ENCODE data around the gene BCL11B.

Gene BCL11B
- total RNA-seq = 177 to 679 (median 599) reads per million in 3 experiments

DNA sequence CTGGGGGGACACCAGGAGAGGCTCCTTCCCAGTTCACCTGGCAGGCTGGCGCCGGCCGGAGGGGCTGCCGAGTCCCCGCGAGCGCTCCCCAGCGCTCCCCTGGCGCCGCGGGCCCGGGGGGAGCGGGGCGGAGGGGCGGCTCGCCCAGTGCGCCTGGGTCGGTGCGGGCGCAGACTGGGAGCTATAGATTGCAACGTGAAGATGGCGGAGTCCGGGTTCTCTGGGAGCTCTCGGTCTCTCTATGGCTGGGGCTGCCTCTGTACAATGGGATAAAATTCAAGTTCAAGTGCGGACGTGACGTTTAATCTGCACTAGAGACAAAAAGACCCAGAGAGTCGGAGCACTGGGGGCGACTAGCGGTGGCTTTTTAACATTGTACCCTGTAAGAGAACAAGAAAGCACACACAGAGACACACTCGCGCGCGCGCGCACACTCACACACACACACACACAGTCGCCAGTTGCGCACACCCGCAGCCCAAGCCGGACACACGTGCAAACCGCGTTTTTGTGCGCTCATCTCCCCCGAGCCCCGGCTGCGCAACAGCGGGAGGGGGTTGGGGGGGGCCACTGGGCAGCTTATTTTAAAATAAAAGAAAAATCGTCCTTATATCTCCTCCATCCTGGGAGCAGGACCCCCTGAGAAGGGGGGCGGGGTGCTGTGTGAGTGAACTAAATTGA is at the start of gene BCL11B:
Gene BCL11B, minus strand, starts transcription at position 247 of the 681 bp plus-strand sequence. CDS start 979 bp downstream, outside the sequence.
- DNase-seq = peak; percentile 91

DNA sequence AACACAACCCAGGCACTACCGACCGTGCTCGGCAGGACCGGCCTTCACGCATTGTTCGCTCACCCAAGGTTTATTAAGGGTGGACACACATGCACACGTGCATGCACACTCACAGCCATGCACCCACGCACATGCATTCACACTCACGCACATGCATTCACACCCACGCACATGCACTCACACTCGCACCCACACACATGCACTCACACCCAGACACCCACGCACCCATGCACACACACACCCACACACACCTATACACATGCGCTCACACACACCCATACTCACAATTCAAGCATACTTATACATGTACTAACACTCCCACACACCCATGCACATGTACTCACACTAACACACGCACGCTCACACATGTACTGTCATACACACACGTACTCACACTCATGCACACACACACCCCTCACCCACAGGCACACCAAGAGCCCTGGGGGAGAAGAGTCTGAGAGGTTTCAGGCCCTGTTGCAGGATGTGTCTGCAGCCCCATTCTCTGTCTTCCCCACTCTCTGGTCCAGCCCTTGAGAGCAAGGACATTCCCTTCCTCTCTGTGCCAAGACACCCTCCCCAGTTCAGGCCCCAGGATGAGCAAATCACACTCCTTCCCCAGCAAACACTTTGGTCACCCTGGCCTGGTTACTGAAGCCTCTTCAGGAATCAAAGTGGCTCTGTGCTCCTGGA is 49.4 kb upstream of the BCL11B start:
- no peak for DNase-seq

DNA sequence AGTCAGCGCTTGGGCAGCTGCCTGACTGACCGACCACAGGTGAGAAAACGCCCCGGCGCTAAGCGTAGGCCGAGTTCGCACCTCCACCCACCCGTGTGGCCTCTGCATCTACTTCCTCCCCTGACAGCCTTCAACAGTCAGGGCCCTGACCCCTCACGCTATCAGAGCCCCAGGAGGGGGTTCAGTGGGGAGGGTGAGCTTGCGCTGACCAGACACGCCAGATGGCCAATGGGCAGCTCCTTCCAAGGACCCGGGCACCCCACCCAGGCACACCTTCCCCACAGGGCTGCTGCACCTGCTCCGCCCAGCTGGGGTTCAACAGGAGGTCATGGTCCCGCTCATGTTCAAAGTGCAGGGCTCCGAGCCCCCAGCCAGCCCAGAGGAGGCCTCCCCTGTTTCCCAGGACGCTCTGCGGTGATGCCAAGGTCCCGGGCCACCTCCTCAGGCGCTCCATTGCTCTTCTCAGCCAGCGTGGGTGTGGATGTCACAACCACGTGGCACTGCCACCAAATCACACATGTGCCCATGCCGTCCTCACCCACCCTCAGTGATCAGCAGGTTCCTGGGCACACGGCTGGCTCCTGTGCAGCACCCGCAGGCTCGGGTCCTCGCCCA is 48.7 kb upstream of the BCL11B start:
- no peak for DNase-seq

DNA sequence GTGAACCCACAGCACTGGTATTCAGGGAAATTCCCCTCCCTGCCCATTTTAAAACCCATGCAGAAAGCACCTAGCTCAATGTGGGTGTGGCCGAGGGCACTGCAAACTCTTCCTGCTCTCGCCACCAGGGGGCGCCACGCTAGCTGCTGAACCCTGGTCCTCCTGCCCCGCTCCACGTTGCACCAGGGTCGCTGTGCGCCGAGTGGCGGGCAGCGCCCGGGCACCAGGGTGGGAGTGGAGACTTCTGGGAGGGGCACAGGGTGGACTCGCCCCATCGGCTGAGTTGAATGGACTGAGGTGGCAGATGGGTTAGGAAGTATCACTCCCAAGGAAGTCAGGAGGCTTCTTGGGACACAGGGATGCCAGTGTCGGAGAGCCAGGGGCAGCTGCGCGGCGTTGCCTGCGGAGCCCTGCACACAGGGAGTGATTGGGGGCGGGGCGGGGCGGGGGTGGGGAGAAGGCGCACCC is 48.1 kb upstream of the BCL11B start:
- DNase-seq = peak; percentile 44

DNA sequence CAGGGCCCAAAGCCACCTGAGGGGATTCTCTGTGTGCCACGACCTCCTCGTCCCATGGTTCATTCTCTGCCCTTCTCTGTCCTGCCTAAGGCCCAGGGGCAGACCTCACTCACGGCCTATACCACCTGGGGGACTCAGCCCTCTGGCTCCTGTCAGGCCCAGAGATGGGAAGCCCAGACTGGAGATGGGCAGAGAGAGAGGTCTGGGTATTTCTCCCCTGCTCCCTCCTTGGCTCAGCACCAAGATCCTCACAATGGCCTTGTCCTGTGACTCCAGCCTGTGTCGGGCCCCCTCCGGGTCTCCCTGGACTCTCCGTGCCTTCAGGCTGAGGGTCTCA is 46.9 kb upstream of the BCL11B start:
- DNase-seq = no peak

DNA sequence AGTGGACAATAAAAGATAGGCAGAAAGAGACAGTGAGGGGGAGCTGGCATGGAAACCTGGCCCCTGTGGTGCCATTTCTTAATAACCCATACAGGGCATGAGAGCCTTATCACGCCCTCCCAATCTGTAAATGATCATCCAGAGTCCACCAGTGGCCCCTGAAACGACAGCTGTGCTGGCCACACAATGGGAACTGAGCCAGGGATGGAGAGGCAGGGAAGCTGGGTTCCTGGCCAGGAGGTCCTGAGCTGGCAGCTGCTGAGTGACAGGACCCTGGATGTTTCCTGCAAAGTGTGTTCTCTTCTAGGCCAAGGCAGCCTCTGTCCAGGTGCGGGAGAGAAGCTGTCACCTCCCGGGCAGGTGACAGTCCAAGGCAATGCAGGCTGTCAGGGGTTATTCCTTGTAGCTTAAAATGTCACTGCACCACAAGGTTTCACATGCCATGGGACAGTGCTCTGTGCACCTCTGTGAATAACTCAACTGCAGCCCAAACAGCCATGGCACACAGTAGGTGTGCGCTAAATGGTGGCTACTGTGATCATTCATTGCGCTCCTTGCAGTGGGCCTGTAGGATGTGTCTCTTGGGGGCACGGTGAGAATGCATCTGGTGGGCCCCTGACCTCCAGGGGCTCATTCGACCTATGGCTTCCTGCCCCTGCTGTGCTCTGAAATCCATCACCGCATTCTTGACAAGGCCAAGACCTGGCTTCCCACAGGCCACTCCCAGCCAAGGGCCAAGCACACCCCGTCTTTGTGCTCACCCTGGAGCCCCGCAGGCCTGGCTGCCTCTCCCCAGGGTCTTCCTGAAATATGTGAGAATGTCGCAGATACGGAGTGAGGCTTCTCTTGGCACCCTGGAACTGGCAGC is 46.3 kb upstream of the BCL11B start:
- no peak for DNase-seq

DNA sequence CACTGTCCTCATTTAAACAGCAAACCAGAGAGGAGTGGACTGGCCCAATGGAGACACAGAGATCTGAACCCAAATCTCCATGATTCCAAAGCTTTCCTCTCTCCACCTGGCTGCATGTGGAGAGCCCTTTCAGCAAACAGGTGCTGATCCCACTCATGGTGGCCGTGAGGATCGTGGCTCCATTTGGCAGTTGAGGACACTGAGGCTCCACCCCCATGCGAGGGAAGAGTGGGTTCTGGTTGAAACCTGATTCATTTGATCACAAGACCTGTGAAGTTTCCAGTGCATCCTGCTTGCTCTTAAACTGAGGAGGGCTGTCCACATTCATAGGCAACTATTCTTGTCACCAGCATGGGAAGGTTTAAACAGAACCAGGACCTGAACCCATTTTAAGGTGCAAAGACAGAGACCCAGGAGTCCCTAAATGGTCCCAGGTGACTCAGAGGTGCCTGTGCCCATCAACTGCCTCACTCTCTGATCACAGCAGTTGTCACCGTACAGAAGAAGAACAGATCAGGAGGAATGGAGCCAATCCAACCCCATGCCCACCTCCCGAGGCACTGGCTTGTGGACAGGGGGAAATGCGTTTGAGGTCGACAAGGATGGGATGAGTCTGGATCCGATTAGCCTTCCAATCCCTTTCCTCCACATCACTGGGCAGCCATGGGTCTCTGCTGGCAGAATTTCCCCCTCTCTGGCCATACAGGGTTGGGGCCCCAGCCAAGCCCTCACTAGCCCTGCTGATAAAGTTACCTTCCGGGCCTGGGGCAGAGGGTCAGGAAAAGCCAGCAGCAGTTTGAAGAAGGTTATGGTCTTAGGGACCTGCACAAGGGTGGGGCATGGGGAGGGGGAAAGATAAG is 45.5 kb upstream of the BCL11B start:
- DNase-seq = no peak

DNA sequence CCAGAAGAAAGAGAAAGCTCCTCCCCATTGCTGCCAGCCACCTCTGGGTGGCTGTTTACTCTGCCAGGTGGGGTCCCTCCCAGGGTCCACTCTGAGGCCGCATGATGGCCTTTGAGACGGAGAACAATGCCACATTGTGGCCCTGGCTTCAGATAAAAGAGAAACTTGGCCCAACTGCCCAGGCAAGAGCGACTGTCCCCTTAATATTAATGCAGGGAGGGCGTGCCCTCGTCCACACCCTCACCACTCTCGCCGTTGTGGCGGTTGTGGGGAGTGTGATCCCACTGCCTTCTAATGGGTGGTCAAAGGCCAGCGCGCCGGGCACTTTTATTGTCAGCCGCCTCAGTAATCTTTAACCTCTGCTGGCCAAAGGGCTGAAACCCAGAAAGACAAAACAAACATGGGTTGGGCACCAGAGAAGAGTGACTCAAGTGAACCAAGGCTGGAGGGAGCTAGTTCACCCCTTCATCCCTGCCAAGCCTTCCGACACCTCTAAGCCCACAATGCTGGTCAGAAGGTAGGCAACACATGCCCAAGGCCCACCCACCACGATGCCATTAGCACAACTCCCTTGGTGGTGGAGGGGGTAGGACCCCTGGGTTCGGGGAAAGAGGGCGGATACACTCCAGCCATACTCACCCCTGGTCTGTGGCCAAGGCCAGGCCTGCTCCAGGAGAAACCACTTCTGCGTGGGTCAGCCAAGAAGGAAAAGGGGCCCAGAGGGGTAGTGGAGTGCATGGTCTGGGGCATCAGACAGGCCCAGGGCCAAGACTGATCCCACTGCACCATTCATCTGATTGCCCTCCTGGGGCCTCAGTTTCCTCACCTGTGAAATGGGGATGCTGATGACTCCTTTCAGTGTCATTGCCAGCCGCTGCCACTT is 44.5 kb upstream of the BCL11B start:
- no peak for DNase-seq

DNA sequence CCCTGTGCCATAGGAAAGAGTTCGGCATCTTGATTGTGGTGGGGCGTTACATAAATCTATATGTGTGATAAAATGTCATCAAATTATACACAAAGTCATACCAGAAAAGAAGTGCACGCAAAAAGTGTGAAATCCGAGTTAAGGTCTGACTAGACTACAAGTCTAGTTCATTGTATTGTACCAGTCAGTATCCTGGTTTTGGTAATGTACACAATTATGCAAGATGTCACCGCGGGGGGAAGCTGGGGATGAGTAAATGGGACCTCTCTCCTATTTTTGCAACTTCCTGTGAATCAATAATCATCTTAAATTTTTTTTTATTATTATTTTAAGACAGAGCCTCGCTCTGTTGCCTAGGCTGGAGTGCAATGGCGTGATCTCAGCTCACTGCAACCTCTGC is 43.2 kb upstream of the BCL11B start:
- no peak for DNase-seq

DNA sequence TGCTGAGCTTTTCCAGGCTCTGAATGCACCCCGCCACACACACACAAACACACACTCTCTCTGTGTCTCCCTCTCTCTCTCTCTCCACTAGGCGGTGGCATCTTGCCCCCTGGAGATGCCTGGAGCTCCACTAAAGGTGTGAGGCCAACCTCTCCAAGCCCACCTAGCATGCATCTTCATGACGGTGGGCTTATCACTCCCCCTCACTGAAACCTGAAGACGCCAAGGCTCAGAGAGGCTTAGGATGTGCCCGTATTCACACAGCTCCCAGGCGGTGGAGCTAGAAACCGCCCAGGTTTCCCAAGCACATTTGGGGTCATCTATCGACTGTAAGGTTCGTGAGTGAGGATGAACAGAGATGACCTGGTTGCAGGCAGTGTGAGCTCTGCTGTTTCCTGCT is 42.6 kb upstream of the BCL11B start:
- DNase-seq = no peak

DNA sequence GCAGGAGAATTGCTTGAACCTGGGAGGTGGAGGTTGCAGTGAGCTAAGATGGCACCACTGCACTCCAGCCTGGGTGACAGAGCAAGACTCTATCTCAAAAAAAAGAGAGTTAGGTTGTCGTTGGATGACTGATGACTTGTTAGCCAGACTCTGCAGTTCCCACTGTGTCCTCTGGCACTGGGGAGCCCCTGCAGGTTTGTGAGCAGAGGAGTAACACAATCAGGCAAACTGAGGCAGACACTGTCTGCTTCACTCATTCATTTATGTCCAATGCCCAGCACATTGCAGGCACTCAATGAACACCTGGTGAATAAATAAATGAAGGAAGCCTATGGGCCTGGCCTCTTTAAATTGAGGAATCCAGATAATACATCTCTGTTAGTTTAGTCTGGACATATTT is 41.2 kb upstream of the BCL11B start:
- DNase-seq = no peak

DNA sequence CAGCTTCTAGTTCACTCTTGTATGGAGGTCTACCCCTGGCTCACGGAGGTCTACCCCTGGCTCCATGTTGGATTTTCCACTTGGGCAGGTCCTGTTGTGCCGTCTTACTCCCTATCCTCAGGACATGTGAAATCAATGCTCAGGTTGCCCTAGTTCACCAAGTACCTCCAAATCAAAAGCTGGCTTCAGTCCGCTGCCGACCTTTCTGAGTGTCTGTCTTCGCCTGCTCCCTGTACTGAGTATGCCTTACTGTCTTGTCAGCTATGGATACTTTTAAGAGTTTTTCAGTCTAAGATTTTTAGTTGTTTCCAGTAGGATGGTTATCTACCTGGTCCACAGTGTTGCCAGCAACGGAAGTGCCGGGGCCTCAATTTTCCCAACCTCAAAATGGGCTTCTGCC is 40.1 kb upstream of the BCL11B start:
- DNase-seq = no peak

DNA sequence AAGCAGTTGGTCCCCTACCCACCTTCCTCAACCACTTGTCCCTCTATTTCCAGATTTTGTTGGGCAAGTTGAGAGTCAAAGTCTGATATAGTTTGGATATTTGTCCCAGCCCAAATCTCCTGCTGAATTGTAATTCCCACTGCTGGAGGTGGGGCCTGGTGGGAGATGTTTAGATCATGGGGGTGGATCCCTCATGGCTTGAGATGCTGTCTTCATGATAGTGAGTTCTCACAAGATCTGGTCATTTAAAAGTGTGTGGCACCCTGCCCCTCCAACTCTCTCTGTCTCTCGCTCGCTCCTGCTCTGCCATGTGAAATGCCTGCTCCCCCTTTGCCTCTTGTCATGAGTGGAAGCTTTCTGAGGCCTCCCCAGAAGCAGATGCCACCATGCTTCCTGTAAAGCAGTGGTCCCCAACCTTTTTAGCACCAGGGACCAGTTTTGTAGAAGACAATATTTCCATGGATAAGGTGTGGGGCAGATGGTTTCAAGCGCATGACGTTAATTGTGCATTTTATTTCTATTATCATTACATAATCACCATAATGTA is 37.3 kb upstream of the BCL11B start:
- DNase-seq = no peak

DNA sequence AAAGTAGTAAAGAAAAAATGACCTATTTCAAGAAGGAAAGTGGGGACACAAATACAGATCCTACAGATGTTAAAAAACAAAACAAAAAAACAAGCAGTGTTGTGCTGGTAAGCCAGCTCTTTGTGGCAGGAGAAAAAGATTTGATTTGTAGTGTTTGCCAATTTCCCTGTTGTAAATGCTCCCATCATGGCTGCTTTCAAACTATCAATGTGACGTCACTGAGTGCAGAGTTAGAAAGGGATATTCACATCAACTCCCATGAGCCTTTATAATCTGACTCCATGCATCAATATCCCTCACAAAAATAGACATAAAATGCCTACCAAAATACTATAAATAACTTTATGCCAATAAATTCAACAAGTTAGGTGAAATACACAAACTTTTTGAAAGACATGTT is 32.2 kb upstream of the BCL11B start:
- DNase-seq = no peak

DNA sequence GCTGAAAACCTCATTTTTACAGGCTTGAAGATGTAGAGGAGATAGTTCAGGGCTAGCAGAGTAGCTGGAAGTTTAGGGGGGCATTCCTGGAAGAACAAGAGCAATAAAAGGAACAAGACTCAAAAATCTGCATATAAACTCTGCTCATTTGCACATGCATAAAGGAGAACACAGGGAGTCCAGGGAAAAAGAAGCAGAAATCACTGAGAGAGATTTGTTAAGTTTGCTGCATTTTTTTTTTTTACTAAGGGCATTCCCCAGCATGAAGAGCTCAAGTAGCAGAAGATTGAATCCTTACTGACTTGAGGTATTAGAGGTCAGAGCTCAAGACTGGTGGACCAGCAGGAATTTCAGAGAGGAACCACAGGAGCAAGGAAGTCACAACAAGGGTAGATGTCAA is 28.2 kb upstream of the BCL11B start:
- DNase-seq = no peak

DNA sequence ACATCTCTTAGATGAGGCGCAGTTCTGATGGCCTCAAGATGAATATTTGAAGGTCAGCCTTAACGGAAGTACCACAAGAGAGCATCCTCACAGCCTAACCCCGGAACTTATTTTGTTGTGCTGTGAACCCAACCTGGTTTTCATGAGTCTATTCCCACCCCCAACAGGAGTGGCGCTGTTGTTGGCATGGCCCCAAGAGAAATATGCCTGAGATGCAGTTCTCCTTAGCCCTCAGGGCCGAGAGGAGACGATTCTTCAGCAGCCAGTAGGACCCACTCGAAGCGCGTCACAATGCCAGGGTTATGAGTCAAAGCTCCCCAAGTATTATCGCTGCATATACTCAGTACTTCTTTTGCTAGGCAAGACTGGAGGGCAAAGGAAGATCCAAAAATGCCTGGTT is 24.5 kb upstream of the BCL11B start:
- no peak for DNase-seq

DNA sequence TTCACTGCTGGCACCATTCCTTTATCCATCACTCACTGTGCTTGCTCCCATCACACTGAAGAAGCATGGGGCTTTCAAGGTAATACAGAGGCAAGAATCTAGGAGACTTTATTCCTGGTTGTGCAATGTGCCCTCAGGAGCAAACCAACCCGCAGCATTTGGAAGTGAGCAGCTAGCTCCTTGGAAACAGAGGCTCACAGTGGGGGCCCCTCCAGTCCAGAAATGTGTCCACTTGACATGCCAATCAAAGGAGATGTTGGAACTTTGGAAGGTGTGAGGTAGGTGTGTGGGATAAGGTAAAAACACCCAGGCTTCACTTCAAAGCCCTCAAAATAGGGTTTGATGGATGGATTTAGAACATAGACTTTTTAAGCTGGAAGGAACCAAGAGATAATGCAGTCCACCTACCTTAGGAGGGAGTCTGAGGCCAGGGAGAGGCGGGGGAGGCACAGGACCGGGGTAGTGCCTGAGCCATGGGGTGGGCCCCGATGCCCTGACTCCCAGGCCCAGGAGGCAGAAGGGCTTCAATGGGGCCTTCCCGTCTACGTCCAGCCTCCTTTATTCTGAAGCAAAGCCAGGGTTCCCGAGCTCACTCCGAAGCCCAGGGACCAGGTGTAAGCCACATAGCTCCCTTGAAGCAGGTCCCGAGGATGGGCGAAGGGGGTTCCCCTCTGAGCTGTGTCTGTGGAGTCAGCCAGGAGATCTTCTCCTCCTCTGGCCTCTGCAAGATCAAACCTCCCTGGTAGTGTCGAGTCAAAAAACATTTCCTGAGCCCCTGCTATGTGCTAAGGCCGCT is 17.6 kb upstream of the BCL11B start:
- no peak for DNase-seq

DNA sequence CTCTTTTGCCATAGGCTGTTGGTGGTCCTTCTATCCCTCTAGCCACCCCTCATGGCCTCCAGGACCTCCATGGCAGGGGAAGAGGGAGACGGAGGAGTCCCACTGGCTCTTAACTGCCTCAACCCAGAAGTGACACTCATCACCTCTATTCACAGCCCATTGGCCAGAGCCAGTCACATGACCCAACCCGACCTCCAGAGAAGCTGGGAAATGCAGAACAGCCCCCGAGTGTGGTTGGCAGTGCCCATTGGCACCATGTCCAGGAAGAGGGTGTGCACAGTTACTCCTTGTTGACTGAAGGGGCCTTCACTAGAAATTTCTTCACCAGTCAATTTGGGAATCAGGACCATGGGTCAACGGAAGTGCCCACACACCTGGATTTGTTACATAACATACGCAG is 17.0 kb upstream of the BCL11B start:
- DNase-seq = no peak

DNA sequence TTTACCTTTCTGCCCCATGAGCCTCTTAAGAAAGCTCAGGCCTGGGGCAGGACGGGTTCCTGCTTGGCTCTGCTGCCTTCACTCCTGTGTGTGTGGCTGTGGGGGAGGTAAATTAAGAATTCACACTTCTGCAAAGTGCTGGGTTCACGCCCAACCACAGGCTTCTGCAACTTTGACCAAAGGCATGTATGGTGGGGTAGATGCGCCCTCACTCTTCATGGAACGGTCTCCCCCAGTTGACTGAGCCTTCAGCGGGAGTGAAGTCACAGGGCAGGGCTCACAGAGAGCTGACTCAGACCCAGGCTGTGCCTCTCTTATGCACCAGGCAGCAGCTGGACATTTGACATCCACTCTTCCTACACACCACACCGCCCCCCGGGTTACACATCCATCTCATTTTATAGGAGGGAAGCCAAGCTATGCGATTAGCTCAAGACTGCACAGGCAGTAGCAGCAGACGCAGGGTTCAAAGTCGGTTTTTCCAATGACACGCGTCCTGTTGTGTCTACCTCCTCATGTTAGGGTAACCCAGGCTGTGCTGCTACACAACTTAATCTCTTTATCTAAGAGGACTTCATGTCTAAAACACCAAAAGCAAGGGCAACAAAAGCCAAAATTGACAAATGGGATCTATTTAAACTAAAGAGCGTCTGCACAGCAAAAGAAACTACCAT is 15.4 kb upstream of the BCL11B start:
- no peak for DNase-seq

All from central memory CD4-positive, alpha-beta T cell (primary cell).